COLO829 (cell line): ENCODE results near the gene SBF2.

ENCODE experiments used
- DNase-seq: peaks from one replicate; pipeline ENCODE4 v3.0.0; 2012; ENCODE audit warnings: low spot score

Gene SBF2

DNA sequence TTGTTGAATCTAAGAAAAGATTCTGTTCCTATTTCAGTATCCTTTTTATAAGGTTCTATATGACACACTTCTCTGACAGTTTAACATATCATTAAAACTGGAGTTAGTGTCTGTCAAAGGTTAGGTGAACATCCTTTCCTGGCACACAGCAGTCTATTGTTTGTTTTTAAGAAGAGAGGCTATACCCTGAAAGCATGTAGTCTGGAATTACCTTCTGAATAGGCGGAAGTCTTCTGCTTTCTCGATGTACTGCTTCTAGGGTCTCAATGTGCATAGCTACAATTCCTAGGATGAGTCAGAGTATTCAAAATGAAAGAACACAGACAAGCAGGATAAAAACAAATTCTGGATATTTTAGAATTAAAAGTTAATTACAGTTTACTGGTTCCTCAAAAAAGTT is 441.6 kb downstream of the SBF2 start:
- no peak for DNase-seq

DNA sequence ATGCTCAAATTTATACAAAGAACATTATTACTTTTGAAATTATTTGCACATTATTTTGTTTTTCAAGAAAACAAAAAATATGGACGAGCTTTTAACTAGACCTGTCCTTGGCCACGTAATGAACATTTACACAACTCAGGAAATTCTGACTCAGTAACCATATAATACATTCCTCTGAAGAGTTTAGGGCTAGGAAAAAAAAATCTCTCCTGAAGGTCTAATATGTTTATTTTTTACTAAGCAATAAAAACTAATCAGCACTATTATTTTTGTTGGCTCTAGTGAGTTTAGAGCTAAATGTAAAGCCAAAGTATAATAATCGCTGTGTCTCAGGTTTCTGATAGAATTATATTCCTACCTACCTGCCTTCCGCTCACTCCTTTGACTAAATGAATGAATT is 442.7 kb downstream of the SBF2 start:
- no peak for DNase-seq

DNA sequence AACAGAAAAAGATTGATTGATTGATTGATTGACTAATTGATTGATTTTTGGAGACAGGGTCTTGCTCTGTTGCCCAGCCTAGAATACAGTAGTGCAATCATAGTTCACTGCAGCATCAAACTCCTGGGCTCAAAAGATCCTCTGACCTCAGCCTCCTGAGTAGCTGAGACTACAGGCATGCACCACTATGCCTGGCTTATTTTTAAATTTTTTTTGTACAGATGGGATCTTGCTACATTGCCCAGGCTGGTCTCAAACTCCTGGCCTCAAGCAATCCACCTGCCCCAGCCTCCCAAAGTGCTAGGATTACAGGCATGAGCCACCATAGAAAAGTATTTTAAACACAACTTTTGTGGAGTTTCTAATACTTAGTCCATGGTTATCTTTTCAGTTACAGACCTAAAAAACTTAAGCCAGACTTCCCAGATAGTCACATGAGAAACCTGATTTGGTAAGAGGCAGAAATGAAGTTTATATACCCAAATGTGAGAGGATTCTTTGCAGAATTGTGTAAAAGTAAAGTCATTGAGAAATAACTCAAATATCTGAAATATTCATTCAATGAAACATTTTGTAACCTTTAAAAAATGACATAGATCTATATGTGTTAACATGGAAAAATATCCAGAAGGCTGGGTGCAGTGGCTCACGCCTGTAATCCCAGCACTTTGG is 443.7 kb downstream of the SBF2 start:
- DNase-seq: no peak

DNA sequence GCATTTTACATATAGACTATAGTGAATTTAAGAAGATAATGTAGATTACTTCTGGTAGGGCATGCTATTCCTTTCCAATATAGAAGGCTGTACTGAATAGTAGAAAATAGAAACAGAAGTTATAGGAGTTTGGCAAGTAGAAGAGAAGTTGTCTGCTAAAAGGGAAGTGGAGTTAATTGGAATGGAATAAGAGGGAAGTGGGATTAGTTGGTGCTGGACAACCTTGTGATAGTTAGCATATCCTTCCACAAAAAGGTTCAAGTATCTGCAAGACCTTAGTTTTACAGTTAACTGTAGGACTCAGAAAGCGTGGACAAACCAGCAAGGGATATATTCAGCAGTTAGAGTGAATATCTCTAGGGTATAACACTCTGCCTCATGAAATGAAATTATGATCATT is 444.6 kb downstream of the SBF2 start:
- DNase-seq: no peak

DNA sequence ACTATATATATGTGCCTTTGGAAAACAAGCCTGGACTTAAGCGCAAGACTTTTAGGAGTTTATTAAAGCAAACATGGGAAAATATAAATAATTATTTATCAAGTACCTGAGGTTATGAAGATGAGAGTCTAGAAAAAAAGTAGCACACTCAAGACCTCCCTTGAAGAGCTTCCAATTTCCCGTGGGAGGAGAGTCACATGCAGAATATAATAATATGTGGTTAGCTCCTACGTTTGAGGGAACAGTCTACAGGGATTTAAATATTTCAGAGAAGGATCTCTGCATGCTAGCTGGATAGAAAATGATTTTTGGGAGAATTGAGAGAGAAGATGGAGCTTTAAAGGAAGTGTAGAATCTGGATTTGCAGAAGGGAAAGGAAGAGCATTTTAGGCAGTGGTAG is 446.4 kb downstream of the SBF2 start:
- no peak for DNase-seq

DNA sequence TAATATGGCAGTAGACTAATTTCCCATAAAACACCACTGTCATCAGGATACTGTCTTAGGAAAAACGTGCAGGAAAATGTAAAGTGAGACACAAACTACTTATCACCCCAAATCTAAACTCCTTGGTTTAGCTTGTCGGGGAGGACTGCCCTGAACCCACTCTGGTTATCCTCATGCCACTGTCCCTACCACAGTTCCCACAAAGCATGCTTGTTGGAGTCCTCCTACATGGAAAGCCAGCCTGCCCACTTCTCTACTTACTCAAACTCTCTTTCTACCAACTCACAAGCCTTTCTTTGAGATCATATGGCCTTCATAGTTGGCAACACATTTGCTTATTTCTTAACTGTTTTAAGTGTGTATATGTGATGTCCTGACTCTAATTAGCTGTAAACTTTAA is 451.1 kb downstream of the SBF2 start:
- DNase-seq: no peak

DNA sequence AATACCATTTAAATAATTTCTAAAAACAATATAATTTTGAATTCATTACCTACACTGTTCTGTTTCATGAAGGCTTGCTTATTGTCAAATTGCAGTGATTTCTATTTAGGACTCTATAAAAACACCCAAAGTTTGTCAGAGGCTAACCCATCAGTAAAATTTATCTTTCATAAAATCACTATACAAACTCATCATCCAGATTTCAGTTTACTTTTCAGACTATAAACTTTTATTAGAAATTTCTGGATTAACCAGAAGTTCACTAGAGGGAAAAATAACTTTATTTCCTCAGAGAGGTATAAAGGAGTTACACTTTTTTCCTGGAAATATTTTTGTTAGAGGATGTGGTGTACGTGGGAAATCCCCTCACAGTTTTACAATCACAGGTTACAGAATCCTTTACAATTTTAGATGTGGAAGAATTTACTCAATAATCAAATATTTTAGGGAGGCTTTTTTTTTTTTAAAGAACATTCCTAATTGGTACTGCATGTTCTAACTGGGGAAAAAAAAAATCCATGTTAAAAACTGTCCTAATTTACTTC is 453.5 kb downstream of the SBF2 start:
- no peak for DNase-seq

DNA sequence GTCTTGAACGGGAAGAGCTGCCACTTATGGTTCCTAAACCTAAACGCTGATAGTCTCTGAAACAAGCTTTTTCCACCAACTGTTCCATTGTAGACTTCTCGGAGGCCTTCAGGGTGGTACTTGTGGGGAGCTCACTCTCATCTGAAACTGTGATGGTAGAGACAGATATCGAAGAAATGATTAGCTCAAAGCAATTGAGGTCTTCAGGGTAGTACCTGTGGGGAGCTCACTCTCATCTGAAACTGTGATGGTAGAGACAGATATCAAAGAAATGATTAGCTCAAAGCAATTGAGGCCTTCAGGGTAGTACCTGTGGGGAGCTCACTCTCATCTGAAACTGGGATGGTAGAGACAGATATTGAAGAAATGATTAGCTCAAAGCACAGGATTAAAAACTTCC is 454.5 kb downstream of the SBF2 start:
- DNase-seq: no peak

DNA sequence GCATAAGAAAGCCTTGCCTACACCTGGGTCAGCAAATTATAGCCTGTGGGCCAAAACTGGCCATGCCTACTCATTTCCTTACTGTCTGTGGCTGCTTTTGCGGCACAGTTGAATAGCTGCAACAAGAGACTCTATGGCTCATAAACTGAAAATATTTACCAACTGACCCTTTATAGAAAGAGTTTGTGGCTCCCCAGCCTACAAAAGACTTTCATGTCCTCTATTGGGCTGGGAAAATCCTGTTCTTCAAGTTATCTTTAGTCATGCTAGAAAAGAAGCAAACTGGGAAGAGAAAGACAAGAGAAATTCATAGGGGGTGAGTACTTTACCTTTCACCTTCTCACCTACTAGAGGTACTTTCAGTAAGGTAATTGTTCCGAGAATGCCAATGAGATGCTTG is 455.1 kb downstream of the SBF2 start:
- DNase-seq: no peak

DNA sequence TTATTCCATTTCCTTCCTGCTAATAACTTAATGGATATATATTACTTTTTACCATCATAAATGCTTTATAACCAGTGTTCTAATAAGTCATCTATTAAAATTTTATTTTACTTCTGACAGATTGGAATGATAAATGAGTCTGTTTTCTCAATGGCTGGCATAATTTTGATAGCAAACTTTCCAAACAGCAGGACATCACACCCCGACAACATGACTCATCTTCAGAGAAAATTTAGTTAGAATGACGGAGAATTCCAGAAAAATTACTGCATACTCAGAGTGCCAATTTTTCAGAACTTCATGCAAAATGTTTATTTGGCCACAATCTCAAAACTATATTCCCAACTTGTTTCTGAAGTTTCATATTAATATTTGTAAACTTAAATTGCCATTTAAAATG is 455.8 kb downstream of the SBF2 start:
- no peak for DNase-seq

DNA sequence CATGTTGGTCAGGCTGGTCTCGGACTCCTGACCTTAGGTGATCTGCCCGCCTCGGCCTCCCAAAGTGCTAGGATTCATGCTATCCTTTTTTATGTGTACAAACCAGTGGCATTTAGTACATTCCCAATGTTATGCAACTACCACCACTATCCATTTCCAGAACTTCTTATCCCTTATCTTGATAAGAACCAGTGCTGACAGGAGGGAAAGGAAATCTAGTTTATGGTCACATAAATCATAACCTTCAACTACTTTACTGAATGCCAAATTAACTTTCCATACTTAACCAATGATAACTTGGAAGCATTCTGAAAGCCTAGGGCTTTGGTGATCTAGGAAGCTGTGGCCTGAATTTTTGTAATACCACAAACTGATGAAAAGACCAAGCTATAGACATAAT is 459.7 kb downstream of the SBF2 start:
- DNase-seq: no peak

DNA sequence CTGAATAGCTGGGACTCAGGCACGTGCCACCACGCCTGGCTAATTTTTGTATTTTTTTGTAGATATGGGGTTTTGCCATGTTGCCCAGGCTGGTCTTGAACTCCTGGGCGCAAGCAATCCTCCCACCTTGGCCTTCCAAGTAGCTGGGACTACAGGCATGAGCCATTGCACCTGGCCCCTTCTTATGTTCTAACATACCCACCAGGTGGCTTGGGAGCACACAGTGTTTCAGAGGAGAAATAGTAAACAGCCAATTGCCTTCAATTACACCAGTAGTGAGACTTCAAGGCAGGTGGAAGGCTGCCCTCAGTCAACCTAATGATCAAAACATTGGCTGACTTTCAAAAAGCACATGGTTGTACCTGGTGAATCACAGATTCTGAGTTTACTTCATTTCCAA is 462.9 kb downstream of the SBF2 start:
- no peak for DNase-seq

DNA sequence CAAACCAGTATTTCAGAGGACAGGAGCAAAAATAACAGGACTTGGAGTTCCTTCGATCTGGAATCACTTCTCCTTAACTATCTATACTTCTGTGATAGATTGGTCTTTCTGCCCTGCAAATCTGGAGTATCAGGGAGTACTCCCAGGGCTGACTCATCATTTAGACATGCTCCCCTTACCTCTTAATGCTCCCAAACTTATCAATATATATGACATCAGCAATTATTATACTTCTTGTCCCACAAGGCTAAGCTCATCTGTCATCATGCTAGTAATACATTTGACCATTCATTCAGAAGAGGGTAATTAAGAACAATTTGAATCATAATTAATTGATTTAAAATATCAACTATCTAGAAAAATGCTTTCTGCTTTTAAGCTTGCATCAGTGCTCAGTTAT is 466.3 kb downstream of the SBF2 start:
- no peak for DNase-seq

DNA sequence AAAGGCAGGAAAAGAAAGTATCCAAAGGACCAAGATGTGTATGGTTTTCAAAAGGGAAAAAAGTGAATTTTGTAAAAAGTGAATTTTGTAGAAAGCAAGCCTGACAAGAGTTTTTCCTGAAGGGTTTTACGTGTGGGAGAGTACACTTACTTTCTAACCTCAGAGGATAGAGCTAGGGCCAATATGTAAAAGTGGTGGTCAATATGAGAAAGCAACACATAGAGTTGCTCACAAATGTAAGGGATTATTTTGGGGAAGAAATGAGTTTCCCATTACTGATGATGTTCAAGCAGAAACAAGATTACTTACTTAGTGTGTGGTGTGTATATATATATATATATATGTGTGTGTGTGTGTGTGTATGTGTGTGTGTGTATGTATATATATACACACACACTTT is 467.6 kb downstream of the SBF2 start:
- DNase-seq: no peak

DNA sequence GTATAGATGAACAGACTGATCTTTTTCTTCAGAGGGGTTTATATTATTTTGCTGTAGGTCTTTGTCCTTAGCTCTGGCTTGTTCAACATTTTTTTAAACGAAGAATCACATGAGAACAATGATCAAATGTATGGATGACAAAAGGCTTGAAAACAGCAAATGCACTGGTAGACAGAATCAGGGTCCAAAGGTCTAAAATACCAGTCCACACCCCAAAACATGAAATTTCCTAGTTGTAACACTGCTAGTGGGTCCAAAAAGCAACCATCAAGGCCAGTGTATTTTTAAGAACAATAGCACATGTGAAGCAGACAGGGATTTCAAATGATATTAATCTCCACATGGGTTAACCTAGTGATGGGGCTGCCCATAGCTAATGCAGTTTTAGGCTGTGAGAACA is 468.1 kb downstream of the SBF2 start:
- no peak for DNase-seq

DNA sequence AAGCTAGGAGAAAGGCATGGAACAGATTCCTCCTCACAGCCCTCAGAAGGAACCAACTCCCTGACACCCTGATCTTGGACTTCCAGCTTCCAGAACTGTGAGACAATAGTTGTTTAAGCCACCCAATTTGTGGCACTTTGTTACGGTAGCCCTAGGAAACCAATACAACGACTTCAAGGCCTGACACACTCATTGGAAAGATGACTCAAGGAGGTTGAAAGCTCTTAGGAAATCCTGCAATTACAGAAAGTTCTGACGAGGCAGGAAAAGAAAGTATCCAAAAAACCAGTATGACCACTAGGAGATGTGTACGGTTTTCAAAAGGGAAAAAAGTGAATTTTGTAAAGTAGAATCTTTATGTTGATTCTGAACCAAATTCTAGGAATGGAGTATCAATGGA is 468.7 kb downstream of the SBF2 start:
- DNase-seq: no peak

DNA sequence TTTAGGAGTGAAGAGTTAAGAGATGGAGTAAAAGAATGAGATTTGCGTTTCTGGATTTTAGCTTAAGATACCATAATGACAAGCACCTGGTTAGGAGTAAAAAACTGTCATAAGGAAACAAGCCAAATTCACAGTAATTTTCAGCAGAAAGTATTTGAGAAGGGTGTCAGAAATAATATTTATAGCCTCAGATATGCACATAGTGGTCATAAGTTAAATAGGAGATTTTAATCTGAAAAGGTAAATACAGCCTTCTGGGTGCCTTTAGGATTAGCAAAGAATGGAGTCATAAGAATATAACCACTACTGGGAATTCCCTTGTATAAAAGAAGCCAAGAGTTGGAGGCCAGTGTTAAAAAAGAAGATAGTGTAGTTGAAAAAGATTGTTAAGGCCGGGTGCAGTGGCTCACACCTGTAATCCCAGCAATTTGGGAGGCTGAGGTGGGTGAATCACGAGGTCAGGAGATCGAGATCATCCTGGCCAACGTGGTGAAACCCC is 470.1 kb downstream of the SBF2 start:
- no peak for DNase-seq

DNA sequence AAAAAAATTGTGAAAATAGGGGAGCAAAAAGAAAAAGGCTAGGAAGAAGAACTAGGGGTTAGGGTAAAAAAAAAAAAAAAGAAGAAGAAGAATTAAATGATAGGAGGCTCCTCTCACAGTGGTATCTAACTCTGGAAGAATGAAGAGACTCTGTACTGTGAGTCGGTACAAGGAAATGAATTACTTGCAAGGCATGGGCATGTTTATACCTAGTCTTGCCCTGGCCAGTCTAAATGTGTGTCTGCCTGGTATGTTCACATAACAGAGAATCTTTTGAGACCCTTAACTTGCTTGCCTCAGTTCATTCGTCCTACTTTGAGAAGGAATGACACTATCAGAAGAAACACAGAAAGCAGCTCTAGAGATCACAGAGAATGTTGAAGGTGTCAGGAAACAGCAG is 470.6 kb downstream of the SBF2 start:
- no peak for DNase-seq

DNA sequence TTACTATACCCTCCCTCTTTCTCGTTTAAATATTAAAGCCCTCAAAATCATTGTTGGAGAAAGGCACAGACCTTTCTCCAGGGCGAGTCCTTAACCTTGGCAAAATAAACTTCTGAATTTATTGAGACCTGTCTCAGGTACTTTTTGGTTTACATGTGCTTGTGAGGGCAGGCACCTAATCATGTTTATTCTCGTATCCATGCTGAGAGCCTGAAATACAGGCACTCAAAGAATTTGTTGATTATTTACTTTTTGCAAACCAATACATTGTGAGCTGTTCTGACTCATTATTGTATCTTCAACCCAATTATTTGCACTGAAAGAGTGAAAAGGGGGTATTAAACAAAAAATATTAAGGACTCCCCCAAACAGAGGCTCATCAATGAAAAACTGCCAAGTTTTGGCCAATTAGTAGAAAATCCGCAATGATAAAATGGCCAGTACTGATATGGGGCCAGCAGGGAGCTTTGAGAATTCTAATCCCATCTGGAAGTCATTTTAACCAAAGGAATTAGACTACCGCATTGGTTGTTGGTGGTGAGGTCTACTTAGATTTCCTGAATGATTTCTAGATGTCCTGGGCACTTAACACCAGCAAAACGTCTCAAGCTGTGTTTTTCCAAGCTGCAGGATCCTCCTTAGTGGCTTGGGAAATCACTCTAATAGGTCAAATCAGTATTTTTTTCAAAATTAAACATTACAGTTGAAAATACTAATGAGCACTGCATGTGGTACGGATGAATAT is 472.8 kb downstream of the SBF2 start:
- DNase-seq: no peak

DNA sequence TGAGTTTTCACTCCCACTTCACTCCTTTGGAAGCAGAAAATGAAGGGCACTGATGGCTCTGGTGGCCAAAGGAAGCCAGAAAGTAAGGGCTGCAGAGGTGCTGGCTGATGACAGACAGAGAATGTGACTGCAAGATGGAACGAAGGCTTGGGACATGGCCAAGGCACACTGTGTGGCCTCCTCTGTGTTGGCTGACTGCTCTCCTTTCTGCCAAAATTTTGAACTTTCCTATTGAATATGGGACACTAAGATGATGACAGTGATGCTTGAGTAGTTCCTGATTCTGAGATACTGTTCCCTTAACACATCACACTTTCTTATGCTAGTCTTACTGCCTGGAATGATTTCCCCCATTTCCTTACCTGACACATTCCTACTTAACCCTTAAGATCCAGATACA is 473.8 kb downstream of the SBF2 start:
- no peak for DNase-seq

DNA sequence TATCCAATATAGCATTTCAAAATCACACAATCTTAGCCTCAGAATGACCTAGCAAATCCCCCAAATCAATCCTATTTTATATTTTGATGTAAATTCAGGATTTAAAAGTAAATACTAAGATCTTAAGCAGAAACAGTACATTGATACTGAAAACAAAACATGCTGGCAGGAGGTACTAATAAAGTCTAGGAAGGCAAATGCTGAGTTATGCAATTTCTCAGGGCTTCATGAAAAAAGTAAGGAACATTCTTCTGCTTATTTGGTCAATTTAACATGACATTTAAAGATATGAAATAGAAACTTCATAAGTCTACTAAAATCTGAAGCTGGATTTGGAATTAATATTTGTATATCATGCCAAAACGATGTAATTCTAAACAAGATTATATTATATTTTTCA is 476.8 kb downstream of the SBF2 start:
- DNase-seq: no peak

DNA sequence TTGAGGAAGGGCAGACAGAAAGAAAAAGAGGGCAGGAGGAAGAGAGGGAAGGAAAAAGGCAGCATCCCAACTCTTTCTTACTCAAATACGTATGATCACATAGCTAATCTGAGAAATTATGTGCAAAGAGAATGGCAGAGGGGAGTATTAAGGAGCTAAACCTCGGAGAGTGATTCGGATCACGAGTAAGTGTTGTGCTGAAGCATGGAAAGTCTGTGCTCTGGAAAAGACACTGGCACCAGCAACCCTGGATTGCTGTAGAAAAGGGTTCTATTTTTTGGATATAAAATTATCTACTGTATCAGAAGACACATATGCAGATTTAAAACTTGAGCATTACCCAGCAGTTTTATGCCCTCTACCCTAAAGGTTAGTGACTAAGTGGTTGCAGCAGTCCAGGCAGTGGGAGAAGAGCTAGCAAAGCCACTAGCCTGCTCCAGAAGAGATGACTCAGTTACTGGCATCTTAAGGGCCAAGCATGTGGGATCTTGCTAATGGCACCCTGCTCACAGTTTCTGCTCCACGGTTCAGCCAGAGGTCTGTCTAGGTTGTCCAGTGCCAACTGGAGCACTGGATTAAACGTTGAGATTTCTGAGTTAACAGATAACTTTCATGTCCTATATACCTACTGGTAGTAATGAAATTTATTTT is 478.4 kb downstream of the SBF2 start:
- no peak for DNase-seq

DNA sequence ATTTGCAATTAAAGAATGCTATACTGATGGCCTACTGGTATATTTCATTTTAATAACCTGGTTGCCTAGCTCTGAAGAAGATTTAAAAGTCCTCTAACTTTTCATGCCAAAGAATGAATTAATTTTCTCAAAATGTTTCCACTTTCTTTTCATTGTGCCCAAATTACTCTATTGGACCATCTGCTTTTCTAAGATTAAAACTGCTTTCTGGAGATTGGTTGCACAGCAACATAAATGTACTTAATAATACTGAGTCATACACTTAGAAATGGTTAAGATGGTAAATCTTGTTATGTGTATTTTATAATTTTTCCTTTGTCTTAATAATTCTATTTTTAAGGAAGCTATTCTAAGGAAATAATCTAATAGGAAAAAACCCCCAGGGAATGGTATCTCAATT is 479.9 kb downstream of the SBF2 start:
- no peak for DNase-seq
